22Rv1 (cell line): ENCODE results near the gene SMOC2.

Source experiments
- ZFX ChIP-seq: fragments of 450-650 bp; IDR thresholded peaks from 2 replicates; pipeline ENCODE4 v1.6.1; 2017; ENCODE audit warnings: antibody characterized with exemption, borderline replicate concordance
- TF ChIP-seq, protein P1 (sequence below): fragments of 450-650 bp; IDR thresholded peaks from 2 replicates; pipeline ENCODE4 v1.5.1; 2017; ENCODE audit warnings: mild to moderate bottlenecking

- TF ChIP-seq, protein P1, sequence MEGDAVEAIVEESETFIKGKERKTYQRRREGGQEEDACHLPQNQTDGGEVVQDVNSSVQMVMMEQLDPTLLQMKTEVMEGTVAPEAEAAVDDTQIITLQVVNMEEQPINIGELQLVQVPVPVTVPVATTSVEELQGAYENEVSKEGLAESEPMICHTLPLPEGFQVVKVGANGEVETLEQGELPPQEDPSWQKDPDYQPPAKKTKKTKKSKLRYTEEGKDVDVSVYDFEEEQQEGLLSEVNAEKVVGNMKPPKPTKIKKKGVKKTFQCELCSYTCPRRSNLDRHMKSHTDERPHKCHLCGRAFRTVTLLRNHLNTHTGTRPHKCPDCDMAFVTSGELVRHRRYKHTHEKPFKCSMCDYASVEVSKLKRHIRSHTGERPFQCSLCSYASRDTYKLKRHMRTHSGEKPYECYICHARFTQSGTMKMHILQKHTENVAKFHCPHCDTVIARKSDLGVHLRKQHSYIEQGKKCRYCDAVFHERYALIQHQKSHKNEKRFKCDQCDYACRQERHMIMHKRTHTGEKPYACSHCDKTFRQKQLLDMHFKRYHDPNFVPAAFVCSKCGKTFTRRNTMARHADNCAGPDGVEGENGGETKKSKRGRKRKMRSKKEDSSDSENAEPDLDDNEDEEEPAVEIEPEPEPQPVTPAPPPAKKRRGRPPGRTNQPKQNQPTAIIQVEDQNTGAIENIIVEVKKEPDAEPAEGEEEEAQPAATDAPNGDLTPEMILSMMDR = no peak
- TF ChIP-seq ZFX = no peak
These were observed 1.1 kb upstream of the SMOC2 start for GRCh38 chr6:168439794-168440450.
